GM12878 (cell line): Measurements from ENCODE around the gene COPS6. TPM values are rescaled to one million over a fixed set of nuclear protein-coding genes. Genes with fewer than 3 reads are reported as not detected.

Experiments
- ASH2L ChIP-seq: fragments of 300-600, 200-600 bp; sonication (generic); IDR thresholded peaks from 2 replicates; pipeline ENCODE4 v1.6.1; 2017; ENCODE audit warnings: low read depth, mild to moderate bottlenecking, borderline replicate concordance
- BCL11A ChIP-seq: IDR thresholded peaks from 2 replicates; pipeline ENCODE4 v1.6.1; 2011; ENCODE audit warnings: low read depth, low read length
- DPF2 ChIP-seq: fragments of 450-650 bp; IDR thresholded peaks from 2 replicates; pipeline ENCODE4 v1.6.1; 2017; ENCODE audit warnings: mild to moderate bottlenecking
- ESRRA ChIP-seq: IDR thresholded peaks from 2 replicates; pipeline ENCODE4 v1.6.1; 2012; ENCODE audit warnings: mild to moderate bottlenecking, low read length, improper control_type of control experiment
- HCFC1 ChIP-seq: fragments of 150-350 bp; IDR thresholded peaks from 2 replicates; pipeline ENCODE4 v1.6.1; 2014; ENCODE audit warnings: low read length
- KLF5 ChIP-seq: fragments of 450-650 bp; IDR thresholded peaks from 2 replicates; pipeline ENCODE4 v1.6.1; 2014; ENCODE audit warnings: mild to moderate bottlenecking; ENCODE audit not compliant: partially characterized antibody
- MEF2A ChIP-seq: IDR thresholded peaks from 2 replicates; pipeline ENCODE4 v1.6.1; 2011; ENCODE audit warnings: low read depth, mild to moderate bottlenecking, low read length, moderate library complexity; ENCODE audit not compliant: insufficient read depth
- MTA2 ChIP-seq: fragments of 450-650 bp; IDR thresholded peaks from 2 replicates; pipeline ENCODE4 v1.6.1; 2016; ENCODE audit warnings: low read depth, mild to moderate bottlenecking, moderate library complexity
- NR2C2 ChIP-seq: IDR thresholded peaks from 2 replicates; pipeline ENCODE4 v1.6.1; 2011; ENCODE audit warnings: borderline replicate concordance, low read depth; ENCODE audit not compliant: control insufficient read depth, insufficient read length
- RCOR1 ChIP-seq: conservative IDR thresholded peaks from 2 replicates; pipeline ENCODE4 v1.6.1; 2012; ENCODE audit warnings: low read depth, low read length, improper control_type of control experiment
- SMC3 ChIP-seq: IDR thresholded peaks from 2 replicates; pipeline ENCODE4 v1.6.1; 2011; ENCODE audit warnings: low read length, improper control_type of control experiment, borderline replicate concordance
- polyA plus RNA-seq, 11 experiments: library from polyadenylated mRNA; depleted of rRNA in 4 of 11; unstranded in 6 of 11; stranded (reverse) in 5 of 11; fragments of >200 nt; fragmentation: Nextera tagmentation in 4 of 11; fragmentation: Illumina TruSeq in 1 of 11; extraction: Ambion mirVana in 4 of 11; extraction: Trizol in 1 of 11; gene quantifications; 1 replicate in 1 of 11; 2 replicates in 10 of 11; pipeline versions ENCODE4 v1.2.1 to v1.2.3, GENCODE V29; 2011 to 2016; ENCODE audit warnings: inconsistent platforms in 2 of 11, missing spikeins in 2 of 11, low read depth in 1 of 11
- total RNA-seq, 4 experiments: library from RNA; depleted of rRNA in 3 of 4; stranded (reverse); fragments of >200 nt in 3 of 4; fragmentation: Illumina TruSeq in 1 of 4; extraction: Trizol in 1 of 4; gene quantifications; 2 replicates each; pipeline versions ENCODE4 v1.2.1 to v1.2.3, GENCODE V29; 2013 to 2021
- TF ChIP-seq, protein P1 (sequence below): fragments of 450-650 bp; IDR thresholded peaks from 2 replicates; pipeline ENCODE4 v1.6.1; 2017; ENCODE audit warnings: mild to moderate bottlenecking, moderate library complexity
- TF ChIP-seq, protein P2 (sequence below), 3 experiments: IDR thresholded peaks in 2 of 3; conservative IDR thresholded peaks in 1 of 3; 2 replicates each; pipeline ENCODE4 v1.5.1; 2011; ENCODE audit warnings: low read depth in 3 of 3, low read length in 3 of 3, mild to moderate bottlenecking in 3 of 3, control low read depth in 2 of 3, moderate library complexity in 2 of 3, inconsistent platforms in 1 of 3, mixed read lengths in 1 of 3; ENCODE audit not compliant: control insufficient read depth in 2 of 3, insufficient read depth in 1 of 3; ENCODE audit errors: extremely low read depth in 1 of 3
- TF ChIP-seq, protein P3 (sequence below): IDR thresholded peaks from 2 replicates; pipeline ENCODE4 v1.6.1; 2011; ENCODE audit warnings: borderline replicate concordance, low read depth, mild to moderate bottlenecking, moderate library complexity, low read length; ENCODE audit not compliant: insufficient read depth, poor library complexity, severe bottlenecking
- TF ChIP-seq, protein P4 (sequence below): fragments of 450-650 bp; IDR thresholded peaks from 2 replicates; pipeline ENCODE4 v1.6.1; 2016; ENCODE audit warnings: mild to moderate bottlenecking, moderate library complexity, borderline replicate concordance

Gene COPS6
- total and polyA plus RNA-seq, 10 of the 15 experiments (the other 5 are each of a cell fraction or from before 2014, with no cell fraction given), result 28.5 to 182 (median 81.5) TPM

DNA sequence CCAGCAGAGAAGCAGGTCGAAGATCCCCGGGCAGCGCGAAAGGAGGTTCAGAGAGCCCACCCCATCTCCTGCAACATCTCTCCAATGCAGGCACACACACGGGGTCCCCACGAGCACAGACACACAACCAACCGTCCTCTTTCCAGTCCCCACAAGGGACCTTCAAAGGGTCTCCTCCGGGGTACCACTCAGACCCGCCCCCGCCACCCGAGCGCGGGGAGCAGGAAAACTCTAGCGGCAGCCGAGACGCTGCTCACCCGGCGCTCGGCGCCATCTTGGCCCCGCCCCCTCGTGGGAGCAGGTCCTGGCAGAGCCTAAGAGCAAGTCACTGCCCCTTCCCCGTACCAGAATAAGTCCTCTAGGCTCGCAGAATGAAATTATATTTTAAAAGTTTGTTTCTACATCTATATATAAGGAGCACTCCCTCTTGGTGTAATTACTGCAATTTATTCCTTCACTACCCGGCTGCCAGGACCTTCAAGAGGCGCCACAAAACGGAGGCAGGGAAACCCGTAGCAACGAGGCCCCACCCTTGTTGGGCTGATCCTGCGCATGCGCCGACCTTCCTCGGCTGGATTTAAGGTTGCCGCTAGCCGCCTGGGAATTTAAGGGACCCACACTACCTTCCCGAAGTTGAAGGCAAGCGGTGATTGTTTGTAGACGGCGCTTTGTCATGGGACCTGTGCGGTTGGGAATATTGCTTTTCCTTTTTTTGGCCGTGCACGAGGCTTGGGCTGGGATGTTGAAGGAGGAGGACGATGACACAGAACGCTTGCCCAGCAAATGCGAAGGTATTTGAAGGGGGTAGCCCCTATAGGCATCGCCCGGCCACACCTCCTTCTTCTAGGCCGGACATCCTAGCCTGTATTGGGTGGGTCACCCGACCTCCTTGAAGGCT, 30.6 kb downstream of the COPS6 start, which contains the start of the genes CNPY4 and TAF6 (continued):
- TF ChIP-seq BCL11A (no peak), KLF5 (peak; percentile 73), ASH2L (0 out of 2 replicates have a peak, but pooled peaks have one; percentile 39), NR2C2 (no peak), SMC3 (no peak), RCOR1 (no peak), DPF2 (0 out of 2 replicates have a peak, but pooled peaks have one; percentile 22), HCFC1 (peak; percentile 47; the same call in 1 of the 2 replicates), MEF2A (no peak), MTA2 (no peak), ESRRA (no peak)
- TF ChIP-seq, protein P1, sequence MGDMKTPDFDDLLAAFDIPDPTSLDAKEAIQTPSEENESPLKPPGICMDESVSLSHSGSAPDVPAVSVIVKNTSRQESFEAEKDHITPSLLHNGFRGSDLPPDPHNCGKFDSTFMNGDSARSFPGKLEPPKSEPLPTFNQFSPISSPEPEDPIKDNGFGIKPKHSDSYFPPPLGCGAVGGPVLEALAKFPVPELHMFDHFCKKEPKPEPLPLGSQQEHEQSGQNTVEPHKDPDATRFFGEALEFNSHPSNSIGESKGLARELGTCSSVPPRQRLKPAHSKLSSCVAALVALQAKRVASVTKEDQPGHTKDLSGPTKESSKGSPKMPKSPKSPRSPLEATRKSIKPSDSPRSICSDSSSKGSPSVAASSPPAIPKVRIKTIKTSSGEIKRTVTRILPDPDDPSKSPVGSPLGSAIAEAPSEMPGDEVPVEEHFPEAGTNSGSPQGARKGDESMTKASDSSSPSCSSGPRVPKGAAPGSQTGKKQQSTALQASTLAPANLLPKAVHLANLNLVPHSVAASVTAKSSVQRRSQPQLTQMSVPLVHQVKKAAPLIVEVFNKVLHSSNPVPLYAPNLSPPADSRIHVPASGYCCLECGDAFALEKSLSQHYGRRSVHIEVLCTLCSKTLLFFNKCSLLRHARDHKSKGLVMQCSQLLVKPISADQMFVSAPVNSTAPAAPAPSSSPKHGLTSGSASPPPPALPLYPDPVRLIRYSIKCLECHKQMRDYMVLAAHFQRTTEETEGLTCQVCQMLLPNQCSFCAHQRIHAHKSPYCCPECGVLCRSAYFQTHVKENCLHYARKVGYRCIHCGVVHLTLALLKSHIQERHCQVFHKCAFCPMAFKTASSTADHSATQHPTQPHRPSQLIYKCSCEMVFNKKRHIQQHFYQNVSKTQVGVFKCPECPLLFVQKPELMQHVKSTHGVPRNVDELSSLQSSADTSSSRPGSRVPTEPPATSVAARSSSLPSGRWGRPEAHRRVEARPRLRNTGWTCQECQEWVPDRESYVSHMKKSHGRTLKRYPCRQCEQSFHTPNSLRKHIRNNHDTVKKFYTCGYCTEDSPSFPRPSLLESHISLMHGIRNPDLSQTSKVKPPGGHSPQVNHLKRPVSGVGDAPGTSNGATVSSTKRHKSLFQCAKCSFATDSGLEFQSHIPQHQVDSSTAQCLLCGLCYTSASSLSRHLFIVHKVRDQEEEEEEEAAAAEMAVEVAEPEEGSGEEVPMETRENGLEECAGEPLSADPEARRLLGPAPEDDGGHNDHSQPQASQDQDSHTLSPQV, result no peak
- TF ChIP-seq, protein P2, sequence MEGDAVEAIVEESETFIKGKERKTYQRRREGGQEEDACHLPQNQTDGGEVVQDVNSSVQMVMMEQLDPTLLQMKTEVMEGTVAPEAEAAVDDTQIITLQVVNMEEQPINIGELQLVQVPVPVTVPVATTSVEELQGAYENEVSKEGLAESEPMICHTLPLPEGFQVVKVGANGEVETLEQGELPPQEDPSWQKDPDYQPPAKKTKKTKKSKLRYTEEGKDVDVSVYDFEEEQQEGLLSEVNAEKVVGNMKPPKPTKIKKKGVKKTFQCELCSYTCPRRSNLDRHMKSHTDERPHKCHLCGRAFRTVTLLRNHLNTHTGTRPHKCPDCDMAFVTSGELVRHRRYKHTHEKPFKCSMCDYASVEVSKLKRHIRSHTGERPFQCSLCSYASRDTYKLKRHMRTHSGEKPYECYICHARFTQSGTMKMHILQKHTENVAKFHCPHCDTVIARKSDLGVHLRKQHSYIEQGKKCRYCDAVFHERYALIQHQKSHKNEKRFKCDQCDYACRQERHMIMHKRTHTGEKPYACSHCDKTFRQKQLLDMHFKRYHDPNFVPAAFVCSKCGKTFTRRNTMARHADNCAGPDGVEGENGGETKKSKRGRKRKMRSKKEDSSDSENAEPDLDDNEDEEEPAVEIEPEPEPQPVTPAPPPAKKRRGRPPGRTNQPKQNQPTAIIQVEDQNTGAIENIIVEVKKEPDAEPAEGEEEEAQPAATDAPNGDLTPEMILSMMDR (IDR thresholded peaks at IDR 0.05 in 2 of 3, conservative IDR thresholded peaks at IDR 0.05 in 1 of 3; ENCODE audit: control insufficient read depth in 2 of 3, extremely low read depth in 1 of 3, insufficient read depth in 1 of 3, low read depth in 3 of 3, low read length in 3 of 3), result no peak
- TF ChIP-seq, protein P3, sequence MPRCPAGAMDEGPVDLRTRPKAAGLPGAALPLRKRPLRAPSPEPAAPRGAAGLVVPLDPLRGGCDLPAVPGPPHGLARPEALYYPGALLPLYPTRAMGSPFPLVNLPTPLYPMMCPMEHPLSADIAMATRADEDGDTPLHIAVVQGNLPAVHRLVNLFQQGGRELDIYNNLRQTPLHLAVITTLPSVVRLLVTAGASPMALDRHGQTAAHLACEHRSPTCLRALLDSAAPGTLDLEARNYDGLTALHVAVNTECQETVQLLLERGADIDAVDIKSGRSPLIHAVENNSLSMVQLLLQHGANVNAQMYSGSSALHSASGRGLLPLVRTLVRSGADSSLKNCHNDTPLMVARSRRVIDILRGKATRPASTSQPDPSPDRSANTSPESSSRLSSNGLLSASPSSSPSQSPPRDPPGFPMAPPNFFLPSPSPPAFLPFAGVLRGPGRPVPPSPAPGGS, result no peak
- TF ChIP-seq, protein P4, sequence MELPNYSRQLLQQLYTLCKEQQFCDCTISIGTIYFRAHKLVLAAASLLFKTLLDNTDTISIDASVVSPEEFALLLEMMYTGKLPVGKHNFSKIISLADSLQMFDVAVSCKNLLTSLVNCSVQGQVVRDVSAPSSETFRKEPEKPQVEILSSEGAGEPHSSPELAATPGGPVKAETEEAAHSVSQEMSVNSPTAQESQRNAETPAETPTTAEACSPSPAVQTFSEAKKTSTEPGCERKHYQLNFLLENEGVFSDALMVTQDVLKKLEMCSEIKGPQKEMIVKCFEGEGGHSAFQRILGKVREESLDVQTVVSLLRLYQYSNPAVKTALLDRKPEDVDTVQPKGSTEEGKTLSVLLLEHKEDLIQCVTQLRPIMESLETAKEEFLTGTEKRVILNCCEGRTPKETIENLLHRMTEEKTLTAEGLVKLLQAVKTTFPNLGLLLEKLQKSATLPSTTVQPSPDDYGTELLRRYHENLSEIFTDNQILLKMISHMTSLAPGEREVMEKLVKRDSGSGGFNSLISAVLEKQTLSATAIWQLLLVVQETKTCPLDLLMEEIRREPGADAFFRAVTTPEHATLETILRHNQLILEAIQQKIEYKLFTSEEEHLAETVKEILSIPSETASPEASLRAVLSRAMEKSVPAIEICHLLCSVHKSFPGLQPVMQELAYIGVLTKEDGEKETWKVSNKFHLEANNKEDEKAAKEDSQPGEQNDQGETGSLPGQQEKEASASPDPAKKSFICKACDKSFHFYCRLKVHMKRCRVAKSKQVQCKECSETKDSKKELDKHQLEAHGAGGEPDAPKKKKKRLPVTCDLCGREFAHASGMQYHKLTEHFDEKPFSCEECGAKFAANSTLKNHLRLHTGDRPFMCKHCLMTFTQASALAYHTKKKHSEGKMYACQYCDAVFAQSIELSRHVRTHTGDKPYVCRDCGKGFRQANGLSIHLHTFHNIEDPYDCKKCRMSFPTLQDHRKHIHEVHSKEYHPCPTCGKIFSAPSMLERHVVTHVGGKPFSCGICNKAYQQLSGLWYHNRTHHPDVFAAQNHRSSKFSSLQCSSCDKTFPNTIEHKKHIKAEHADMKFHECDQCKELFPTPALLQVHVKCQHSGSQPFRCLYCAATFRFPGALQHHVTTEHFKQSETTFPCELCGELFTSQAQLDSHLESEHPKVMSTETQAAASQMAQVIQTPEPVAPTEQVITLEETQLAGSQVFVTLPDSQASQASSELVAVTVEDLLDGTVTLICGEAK, result peak; percentile 73; the same call in 1 of the 2 replicates
